Ascending aorta (tissue), 2 donors: ENCODE data around the gene FNBP1L. TPM values are rescaled to one million over a fixed set of nuclear protein-coding genes. Genes with fewer than 3 reads are reported as not detected.
A peak's percentile ranks its signal among the peaks of the same experiment; 100 is the strongest.

Source experiments
- DNase-seq, 2 donors: peaks; one replicate each; pipeline ENCODE4 v3.0.0-alpha.2; 2019; ENCODE audit warnings: low spot score in 2 of 2
- H3K27ac ChIP-seq, 2 donors: fragments of 200-600 bp; sonication (generic); one replicate each; pipeline ENCODE4 v1.5.1; 2016 to 2017; ENCODE audit warnings: mild to moderate bottlenecking in 1 of 2
- H3K27me3 ChIP-seq: fragments of 200-600 bp; sonication (generic); one replicate; pipeline ENCODE4 v1.5.1; 2017
- H3K36me3 ChIP-seq, 2 donors: fragments of 200-600 bp; sonication (generic); one replicate each; pipeline ENCODE4 v1.5.1; 2016
- H3K4me1 ChIP-seq, 2 donors: fragments of 200-600 bp; sonication (generic); one replicate each; pipeline ENCODE4 v1.5.1; 2016 to 2017; ENCODE audit warnings: mild to moderate bottlenecking in 1 of 2
- H3K4me3 ChIP-seq, 2 donors: fragments of 200-600 bp; sonication (generic); one replicate each; pipeline ENCODE4 v1.5.1; 2016 to 2017; ENCODE audit warnings: mild to moderate bottlenecking in 1 of 2
- H3K9me3 ChIP-seq, 2 donors: fragments of 200-600 bp; sonication (generic); one replicate each; pipeline ENCODE4 v1.5.1; 2016
- CTCF ChIP-seq, 3 experiments: fragments of 200-600 bp in 2 of 3; fragments of 450-650 bp in 1 of 3; sonication (generic) in 2 of 3; IDR thresholded peaks; one replicate each; pipeline ENCODE4 v1.5.1; 2016 to 2019; ENCODE audit warnings: antibody characterized with exemption in 3 of 3, mild to moderate bottlenecking in 1 of 3, moderate library complexity in 1 of 3
- intact Hi-C: fragments of 100-400 bp; cut with DNase I; formaldehyde crosslinking; loops from one replicate; pipeline ENCODE4 v1.15.1; 2023
- total RNA-seq: library from RNA; depleted of rRNA; stranded (reverse); fragments of >200 nt; gene quantifications from one replicate; pipeline ENCODE4 v1.1.0, GENCODE V29; 2016

FNBP1L gene
- total RNA-seq, 1 donor from 2014 or later, result 12.6 TPM

DNA sequence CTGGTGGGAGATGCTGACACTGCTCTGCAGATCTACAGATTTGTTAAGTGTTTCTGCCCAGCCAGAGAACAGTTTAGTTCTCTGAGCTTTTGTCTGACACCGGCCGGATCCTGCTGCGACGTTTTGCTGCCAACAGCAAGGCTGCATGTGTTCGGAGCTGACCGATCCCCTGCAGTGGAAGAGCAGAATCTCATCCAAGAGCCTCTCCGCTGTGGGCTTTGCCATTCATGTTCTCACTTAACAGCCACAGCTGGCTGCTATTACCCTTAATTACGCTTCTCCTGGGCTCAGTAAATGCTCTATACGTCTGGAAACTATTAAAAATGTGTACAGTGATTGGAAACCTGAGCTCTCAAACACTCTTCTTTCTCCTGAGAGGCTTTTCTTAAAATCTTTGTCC, 128.4 kb downstream of the FNBP1L start:
- no peak for TF ChIP-seq CTCF (IDR thresholded peaks at IDR 0.05)
- Histone ChIP-seq H3K27me3 (no peaks in the 10 kb centered on the region), H3K4me3 (no peak overlapping the region), H3K4me1 (peaks cover 6 to 10% of the 10 kb centered on the region in 2 donors), H3K9me3 (no peaks in the 10 kb centered on the region), H3K36me3 (peaks cover 27 to 59% of the 10 kb centered on the region in 2 donors), H3K27ac (no peak overlapping the region)
- no peak for DNase-seq
- intact Hi-C loops, result no loop called here

- DNase-seq, result no peak
- H3K27ac ChIP-seq, result no peak overlapping the region
Measured at GRCh38 chr1:93576746-93577145, 128.8 kb downstream of the FNBP1L start.

DNA sequence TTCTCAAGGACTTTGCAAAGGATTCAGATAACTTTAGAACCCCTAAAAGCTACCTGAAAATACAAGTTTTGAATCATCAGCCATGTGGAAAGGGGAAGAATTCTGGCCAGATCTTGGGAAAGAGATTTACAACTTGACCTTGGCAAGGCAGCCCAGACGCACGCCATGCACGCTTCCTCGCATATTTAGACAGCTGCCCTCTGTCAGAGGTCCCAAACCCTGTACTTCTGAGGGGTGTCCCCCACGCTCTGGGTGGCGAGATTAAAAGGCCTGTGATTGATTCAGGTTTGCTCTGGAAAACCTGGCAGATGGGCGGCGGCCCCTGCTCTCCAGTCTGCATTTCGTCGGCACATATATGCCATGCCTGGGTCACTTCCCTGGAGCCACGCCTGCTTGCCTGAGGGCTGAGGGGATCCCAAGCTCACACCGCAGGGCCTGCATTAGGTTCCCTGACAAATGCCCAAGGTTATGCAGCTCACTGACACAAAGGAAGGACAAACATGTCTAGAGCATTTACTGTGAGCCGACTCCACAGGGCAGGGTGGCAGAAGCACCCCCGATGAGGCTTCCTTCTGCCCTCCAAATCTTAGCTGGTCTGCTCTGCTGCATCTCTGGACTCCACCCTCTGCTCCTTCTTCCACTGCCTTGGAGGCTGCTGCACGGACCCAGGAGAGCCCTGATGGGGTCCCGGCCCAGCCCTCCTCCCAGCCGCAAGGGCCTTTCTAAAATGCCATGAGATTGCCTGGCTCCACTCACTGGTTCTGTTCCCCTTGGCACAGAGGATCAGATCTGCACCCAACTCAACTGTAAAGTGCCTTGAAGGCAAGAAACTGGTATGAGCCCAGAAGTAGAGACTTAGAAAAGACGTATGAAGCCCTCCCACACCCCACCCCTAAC, 129.9 kb downstream of the FNBP1L start:
- peaks cover 26 to 59% of the 10 kb centered on the region in 2 donors for H3K36me3 ChIP-seq
- peak overlapping the region in 1 of 2 donors; percentile 74 for H3K27ac ChIP-seq
- H3K9me3 ChIP-seq, result no peaks in the 10 kb centered on the region
- H3K4me1 ChIP-seq, result peaks cover 6 to 10% of the 10 kb centered on the region in 2 donors
- no peak for DNase-seq
- no peak for TF ChIP-seq CTCF (IDR thresholded peaks at IDR 0.05)
- H3K4me3 ChIP-seq, result no peak overlapping the region
- intact Hi-C loops, result no loop called here
- no peaks in the 10 kb centered on the region for H3K27me3 ChIP-seq

More at GRCh38 chr1:93576746-93577145, 128.8 kb downstream of the FNBP1L start:
- TF ChIP-seq CTCF (IDR thresholded peaks at IDR 0.05), result no peak
- Histone ChIP-seq H3K27me3 (no peaks in the 10 kb centered on the region), H3K9me3 (no peaks in the 10 kb centered on the region), H3K4me3 (no peak overlapping the region), H3K36me3 (peaks cover 26 to 59% of the 10 kb centered on the region in 2 donors), H3K4me1 (peaks cover 6 to 10% of the 10 kb centered on the region in 2 donors)
- intact Hi-C loops, result no loop called here

DNA sequence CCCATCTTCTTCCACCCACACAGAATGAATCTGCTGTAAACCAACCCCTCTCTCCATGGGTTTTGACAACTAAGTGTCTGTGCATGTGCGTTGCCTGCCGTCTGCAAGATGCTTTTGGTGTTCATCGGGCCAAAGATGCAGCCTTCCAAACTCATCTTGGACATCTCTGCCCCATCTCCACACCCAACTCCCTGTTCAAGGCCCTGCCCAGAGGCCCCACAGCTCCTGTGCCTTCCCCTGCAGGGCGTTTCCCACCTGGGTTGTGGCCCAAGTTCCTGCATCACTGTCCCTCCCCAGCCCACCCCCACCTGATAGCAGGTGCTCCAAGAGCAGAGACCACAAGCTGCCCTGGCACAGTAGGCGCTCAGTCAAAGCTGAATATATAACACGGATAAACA, 130.5 kb downstream of the FNBP1L start:
- H3K4me3 ChIP-seq, result no peak overlapping the region
- no peaks in the 10 kb centered on the region for H3K9me3 ChIP-seq
- peak overlapping the region; percentile 74 to 81 for H3K27ac ChIP-seq
- peaks cover 30 to 59% of the 10 kb centered on the region in 2 donors for H3K36me3 ChIP-seq
- no peak for DNase-seq
- intact Hi-C loops, result no loop called here
- no peak for TF ChIP-seq CTCF (IDR thresholded peaks at IDR 0.05)
- peaks cover 6 to 10% of the 10 kb centered on the region in 2 donors for H3K4me1 ChIP-seq
- H3K27me3 ChIP-seq, result no peaks in the 10 kb centered on the region

GRCh38 chr1:93578911-93579825, 131.2 kb downstream of the FNBP1L start:
- Histone ChIP-seq H3K27ac (peak overlapping the region; percentile 74 to 81), H3K9me3 (no peaks in the 10 kb centered on the region), H3K4me3 (no peak overlapping the region), H3K27me3 (no peaks in the 10 kb centered on the region), H3K4me1 (peaks cover 6 to 10% of the 10 kb centered on the region in 2 donors), H3K36me3 (peaks cover 23 to 56% of the 10 kb centered on the region in 2 donors)
- TF ChIP-seq CTCF (IDR thresholded peaks at IDR 0.05), result no peak
- intact Hi-C loops, result no loop called here
- DNase-seq, result no peak
